Body of pancreas (tissue), 4 donors: ENCODE data around the gene PTPN6.

Experiments used
- POLR2A ChIP-seq, 3 donors: fragments of 450-650 bp; IDR thresholded peaks; one replicate each; pipeline ENCODE4 v1.6.1; 2016; ENCODE audit warnings: antibody characterized with exemption in 3 of 3, mild to moderate bottlenecking in 2 of 3
- TF ChIP-seq, protein P1 (sequence below), 7 experiments: fragments of 450-650 bp in 4 of 7; fragments of 200-600 bp in 3 of 7; sonication (generic) in 3 of 7; IDR thresholded peaks; one replicate each; pipeline ENCODE4 v1.5.1; 2016 to 2019; ENCODE audit warnings: antibody characterized with exemption in 7 of 7

DNA sequence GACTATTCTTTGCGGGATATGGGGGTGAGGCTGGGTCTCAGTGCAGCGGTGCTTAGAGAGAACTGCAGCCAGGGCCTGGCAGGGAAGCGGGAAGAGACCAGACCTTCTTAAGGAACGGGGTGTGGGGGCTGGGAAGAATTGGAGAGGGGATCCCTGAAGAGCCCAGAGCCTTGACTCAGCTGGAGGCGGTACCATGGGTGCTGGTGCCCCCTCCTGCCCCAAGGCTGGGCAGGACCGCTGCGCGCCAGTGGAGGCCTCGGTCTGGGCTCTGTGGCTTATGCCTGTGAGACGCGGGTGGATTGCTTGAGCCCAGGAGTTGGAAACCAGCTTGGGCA is 8.9 kb upstream of the PTPN6 start:
- no peak for TF ChIP-seq POLR2A (IDR thresholded peaks at IDR 0.05)
- TF ChIP-seq, protein P1, sequence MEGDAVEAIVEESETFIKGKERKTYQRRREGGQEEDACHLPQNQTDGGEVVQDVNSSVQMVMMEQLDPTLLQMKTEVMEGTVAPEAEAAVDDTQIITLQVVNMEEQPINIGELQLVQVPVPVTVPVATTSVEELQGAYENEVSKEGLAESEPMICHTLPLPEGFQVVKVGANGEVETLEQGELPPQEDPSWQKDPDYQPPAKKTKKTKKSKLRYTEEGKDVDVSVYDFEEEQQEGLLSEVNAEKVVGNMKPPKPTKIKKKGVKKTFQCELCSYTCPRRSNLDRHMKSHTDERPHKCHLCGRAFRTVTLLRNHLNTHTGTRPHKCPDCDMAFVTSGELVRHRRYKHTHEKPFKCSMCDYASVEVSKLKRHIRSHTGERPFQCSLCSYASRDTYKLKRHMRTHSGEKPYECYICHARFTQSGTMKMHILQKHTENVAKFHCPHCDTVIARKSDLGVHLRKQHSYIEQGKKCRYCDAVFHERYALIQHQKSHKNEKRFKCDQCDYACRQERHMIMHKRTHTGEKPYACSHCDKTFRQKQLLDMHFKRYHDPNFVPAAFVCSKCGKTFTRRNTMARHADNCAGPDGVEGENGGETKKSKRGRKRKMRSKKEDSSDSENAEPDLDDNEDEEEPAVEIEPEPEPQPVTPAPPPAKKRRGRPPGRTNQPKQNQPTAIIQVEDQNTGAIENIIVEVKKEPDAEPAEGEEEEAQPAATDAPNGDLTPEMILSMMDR (IDR thresholded peaks at IDR 0.05): no peak
